BLaER1 (cell line): Measurements from ENCODE around the gene SLC6A5.

Source experiments
- H3K27ac ChIP-seq: shearing (Covaris generic); formaldehyde crosslinking; 2 replicates; pipeline ENCODE4 v1.8.1; 2022
- H3K27me3 ChIP-seq: shearing (Covaris generic); formaldehyde crosslinking; 2 replicates; pipeline ENCODE4 v1.8.1; 2022
- H3K36me3 ChIP-seq: shearing (Covaris generic); formaldehyde crosslinking; 2 replicates; pipeline ENCODE4 v1.8.1; 2022
- H3K4me1 ChIP-seq: shearing (Covaris generic); formaldehyde crosslinking; 2 replicates; pipeline ENCODE4 v1.8.1; 2022
- H3K4me2 ChIP-seq: shearing (Covaris generic); formaldehyde crosslinking; 2 replicates; pipeline ENCODE4 v1.8.1; 2022
- H3K4me3 ChIP-seq: shearing (Covaris generic); formaldehyde crosslinking; 2 replicates; pipeline ENCODE4 v1.8.1; 2022
- H3K9ac ChIP-seq: shearing (Covaris generic); formaldehyde crosslinking; 2 replicates; pipeline ENCODE4 v1.8.1; 2022
- H3K9me3 ChIP-seq: shearing (Covaris generic); formaldehyde crosslinking; 2 replicates; pipeline ENCODE4 v1.8.1; 2022
- H4K20me1 ChIP-seq: shearing (Covaris generic); formaldehyde crosslinking; 2 replicates; pipeline ENCODE4 v1.8.1; 2022
- Cebpa-rat ChIP-seq: shearing (Covaris generic); IDR thresholded peaks from 2 replicates; pipeline ENCODE4 v1.8.1; 2022

SLC6A5 gene

DNA sequence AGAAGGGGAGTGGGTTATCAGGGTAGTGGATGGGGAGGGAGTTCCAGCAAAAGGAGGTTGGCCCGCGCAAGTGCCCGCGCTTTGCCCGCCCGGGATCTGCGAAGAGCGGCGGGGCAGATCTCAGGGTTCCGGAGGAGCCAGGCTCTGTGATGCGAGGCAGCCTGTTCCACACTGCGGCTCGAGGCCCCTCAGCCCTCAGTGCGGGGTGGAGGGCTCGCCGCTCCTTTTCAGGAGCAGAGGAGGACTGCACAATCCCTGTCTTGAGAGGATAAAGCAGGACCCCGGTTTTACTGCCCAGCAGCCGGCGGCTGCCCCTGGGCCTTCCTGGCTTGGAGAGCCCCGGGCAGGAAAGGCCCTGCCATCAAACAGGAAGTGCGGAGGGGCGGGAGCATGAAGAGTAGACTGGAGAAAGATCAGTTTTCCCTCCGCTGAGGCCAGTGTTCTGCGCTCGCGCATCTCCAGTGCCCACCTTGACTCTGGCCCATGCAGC, 6.2 kb downstream of the SLC6A5 start:
- Histone ChIP-seq H3K36me3 (no peaks in the 10 kb centered on the region), H3K27me3 (peaks cover 55% of the 10 kb centered on the region), H3K9ac (no peak overlapping the region), H3K4me1 (no peaks in the 10 kb centered on the region), H3K9me3 (peaks cover 14% of the 10 kb centered on the region; the same call in 1 of the 2 replicates), H3K27ac (no peak overlapping the region), H3K4me3 (no peak overlapping the region), H4K20me1 (no peaks in the 10 kb centered on the region), H3K4me2 (no peak overlapping the region)
- TF ChIP-seq Cebpa-rat, result no peak

DNA sequence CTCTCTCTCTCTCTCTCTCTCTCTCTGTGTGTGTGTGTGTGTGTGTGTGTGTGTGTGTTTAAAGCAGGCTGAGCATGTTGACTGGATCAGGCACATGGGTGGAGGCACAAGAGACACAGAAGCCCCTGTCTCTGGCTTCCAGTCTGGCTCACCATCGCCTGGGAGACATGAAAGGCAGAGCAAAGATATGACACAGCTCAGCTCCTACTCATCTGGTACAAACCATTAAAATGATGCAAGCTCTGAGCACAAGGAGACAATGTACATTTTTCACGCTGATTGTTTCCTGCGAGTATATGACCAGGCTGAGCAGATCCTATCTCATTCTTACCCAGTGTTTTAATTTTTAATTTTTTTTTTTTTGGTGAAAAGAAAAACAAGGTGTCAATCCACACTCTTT, 9.5 kb downstream of the SLC6A5 start:
- peaks cover 5% of the 10 kb centered on the region; the same call in 1 of the 2 replicates for H3K9me3 ChIP-seq
- no peaks in the 10 kb centered on the region for H3K36me3 ChIP-seq
- no peak for TF ChIP-seq Cebpa-rat
- no peak overlapping the region for H3K9ac ChIP-seq
- no peak overlapping the region for H3K4me2 ChIP-seq
- no peak overlapping the region for H3K27ac ChIP-seq
- H3K4me1 ChIP-seq, result no peaks in the 10 kb centered on the region
- H4K20me1 ChIP-seq, result no peaks in the 10 kb centered on the region
- H3K4me3 ChIP-seq, result no peak overlapping the region
- H3K27me3 ChIP-seq, result peaks cover 22% of the 10 kb centered on the region

DNA sequence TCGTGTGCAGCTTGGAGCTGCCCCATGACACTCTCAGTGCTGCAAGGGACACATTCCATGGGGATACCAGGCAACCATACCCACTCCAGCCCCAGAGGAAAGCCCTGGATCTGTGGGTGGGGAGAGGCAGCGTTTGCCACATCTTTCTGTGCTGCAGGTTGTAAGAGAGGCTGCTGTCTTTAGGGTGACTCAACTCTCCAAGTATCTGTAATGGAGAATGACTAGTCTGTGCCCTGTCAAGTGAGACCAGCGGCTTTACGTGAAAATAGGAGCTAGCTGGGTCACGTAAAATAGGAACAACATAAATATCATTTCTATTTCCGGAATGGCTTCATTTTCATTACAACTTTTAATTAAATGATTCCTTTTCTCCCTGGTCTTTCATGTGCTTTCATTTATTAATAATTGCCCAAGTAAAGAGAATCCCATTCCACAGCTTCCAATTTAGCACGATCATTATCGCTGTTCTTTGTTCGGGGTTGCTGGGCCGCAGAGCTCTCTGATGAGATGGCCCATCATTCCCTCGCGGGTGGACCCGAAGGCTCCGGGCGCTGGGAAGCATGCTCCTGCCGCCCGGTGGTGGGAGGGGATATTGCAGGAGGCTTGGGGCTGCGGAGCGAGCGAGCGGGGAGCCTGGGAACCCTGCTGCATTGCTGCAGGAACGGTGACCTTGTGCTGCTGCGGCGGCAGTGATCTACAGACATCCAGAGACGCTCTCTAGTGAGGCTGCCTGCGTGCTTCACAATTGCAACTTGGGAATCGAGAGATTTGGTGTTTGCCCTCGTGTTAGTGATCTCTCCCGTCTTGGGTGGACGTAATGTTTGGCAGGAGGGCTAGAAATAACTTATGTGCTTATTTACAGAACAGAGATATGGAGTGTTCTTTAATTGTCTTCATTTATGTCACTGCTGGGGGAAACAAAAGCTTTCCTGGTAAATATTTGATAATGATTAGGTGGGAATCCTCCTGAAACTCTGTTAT, 10.6 kb downstream of the SLC6A5 start:
- no peaks in the 10 kb centered on the region for H3K36me3 ChIP-seq
- peaks cover 2% of the 10 kb centered on the region; the same call in 1 of the 2 replicates for H3K9me3 ChIP-seq
- H3K27ac ChIP-seq, result no peak overlapping the region
- TF ChIP-seq Cebpa-rat, result no peak
- no peak overlapping the region for H3K4me2 ChIP-seq
- H3K27me3 ChIP-seq, result peaks cover 11% of the 10 kb centered on the region
- H4K20me1 ChIP-seq, result no peaks in the 10 kb centered on the region
- no peaks in the 10 kb centered on the region for H3K4me1 ChIP-seq
- H3K4me3 ChIP-seq, result no peak overlapping the region
- no peak overlapping the region for H3K9ac ChIP-seq

DNA sequence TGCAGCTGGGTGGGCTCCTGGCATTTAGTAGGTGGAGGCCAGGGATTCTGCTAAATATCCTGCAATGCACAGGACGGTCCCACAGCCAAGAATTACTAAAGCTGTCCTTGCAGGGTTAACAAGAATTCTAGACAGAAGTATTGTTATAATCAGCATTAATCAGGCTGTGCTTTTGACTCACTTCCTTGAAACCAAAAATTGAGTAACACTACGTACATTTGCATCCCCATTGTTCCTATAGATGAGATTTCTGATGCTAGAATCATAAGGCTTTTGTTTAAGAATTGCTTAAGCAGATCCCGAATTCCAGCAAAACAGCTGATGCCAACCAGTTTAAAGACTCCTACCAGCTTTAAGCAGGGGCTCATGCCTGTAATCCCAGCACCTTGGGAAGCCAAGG, 11.4 kb downstream of the SLC6A5 start:
- H3K27ac ChIP-seq, result no peak overlapping the region
- H3K4me3 ChIP-seq, result no peak overlapping the region
- no peak for TF ChIP-seq Cebpa-rat
- H3K27me3 ChIP-seq, result peaks cover 3% of the 10 kb centered on the region; the same call in 1 of the 2 replicates
- no peaks in the 10 kb centered on the region for H3K36me3 ChIP-seq
- no peaks in the 10 kb centered on the region for H3K4me1 ChIP-seq
- no peaks in the 10 kb centered on the region for H4K20me1 ChIP-seq
- H3K9ac ChIP-seq, result no peak overlapping the region
- no peaks in the 10 kb centered on the region for H3K9me3 ChIP-seq
- H3K4me2 ChIP-seq, result no peak overlapping the region

DNA sequence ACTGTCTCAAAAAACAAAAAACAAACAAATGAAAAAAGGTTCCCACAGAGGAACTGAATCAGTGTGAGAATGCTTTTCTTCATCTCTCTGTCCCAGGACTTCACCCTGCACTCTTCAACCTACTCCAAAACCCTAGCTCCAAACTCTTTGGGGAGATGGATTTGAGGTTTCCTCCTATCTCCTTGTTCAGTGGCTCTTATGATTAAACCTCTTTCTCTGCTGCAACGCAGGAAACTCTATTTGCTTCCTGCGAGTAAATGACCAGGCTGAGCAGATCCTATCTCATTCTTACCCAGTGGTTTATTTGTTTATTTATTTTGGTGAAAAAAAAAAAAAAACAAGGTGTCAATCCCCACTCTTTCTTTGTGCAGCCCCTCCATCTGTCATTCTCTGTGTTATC, 12.0 kb downstream of the SLC6A5 start:
- no peak overlapping the region for H3K9ac ChIP-seq
- no peak overlapping the region for H3K4me2 ChIP-seq
- H3K9me3 ChIP-seq, result no peaks in the 10 kb centered on the region
- no peaks in the 10 kb centered on the region for H3K4me1 ChIP-seq
- no peak overlapping the region for H3K4me3 ChIP-seq
- no peaks in the 10 kb centered on the region for H4K20me1 ChIP-seq
- H3K27me3 ChIP-seq, result no peaks in the 10 kb centered on the region
- no peaks in the 10 kb centered on the region for H3K36me3 ChIP-seq
- no peak for TF ChIP-seq Cebpa-rat
- H3K27ac ChIP-seq, result no peak overlapping the region

DNA sequence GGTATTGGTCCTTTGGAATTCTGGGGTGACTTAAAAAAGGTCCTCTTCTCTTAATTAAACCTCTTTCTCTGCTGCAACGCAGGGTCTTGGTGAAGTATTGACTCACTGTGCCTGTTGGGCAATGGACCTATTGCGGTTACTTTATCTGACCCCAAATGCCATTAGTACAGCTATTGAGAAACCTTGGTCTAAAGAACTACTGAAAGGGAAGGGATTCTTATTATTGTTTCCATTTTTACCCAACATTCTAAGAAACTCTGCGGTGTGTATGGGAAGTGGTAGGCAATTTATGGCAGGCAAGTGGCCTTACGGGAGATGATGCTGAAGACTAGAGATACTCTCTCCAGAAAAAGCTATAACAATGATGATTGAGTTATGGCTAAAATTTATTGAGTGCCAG, 12.5 kb downstream of the SLC6A5 start:
- Histone ChIP-seq H3K9ac (no peak overlapping the region), H4K20me1 (no peaks in the 10 kb centered on the region), H3K9me3 (no peaks in the 10 kb centered on the region), H3K27me3 (no peaks in the 10 kb centered on the region), H3K36me3 (no peaks in the 10 kb centered on the region), H3K27ac (no peak overlapping the region), H3K4me3 (no peak overlapping the region), H3K4me1 (no peaks in the 10 kb centered on the region), H3K4me2 (no peak overlapping the region)
- no peak for TF ChIP-seq Cebpa-rat

DNA sequence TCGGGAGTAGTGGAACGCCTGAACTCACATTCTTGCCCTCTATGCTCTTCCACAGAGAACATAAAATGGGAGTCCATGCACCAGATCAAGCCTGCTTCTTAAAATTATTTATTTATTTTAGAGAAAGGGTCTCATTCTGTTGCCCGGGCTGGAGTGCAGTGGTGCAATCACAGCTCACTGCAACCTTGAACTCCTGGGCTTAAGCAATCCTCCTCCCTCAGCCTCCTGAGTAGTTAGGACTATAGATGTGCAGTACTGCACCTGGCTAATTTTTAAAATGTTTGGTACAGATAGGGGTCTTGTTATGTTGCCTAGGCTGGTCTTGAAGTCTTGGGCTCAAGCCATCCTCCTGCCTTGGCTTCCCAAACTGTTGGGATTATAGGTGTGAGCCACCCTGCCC, 13.0 kb downstream of the SLC6A5 start:
- no peak overlapping the region for H3K27ac ChIP-seq
- no peak for TF ChIP-seq Cebpa-rat
- H4K20me1 ChIP-seq, result no peaks in the 10 kb centered on the region
- H3K36me3 ChIP-seq, result no peaks in the 10 kb centered on the region
- H3K9ac ChIP-seq, result no peak overlapping the region
- H3K9me3 ChIP-seq, result no peaks in the 10 kb centered on the region
- no peak overlapping the region for H3K4me3 ChIP-seq
- no peaks in the 10 kb centered on the region for H3K4me1 ChIP-seq
- no peaks in the 10 kb centered on the region for H3K27me3 ChIP-seq
- H3K4me2 ChIP-seq, result no peak overlapping the region

DNA sequence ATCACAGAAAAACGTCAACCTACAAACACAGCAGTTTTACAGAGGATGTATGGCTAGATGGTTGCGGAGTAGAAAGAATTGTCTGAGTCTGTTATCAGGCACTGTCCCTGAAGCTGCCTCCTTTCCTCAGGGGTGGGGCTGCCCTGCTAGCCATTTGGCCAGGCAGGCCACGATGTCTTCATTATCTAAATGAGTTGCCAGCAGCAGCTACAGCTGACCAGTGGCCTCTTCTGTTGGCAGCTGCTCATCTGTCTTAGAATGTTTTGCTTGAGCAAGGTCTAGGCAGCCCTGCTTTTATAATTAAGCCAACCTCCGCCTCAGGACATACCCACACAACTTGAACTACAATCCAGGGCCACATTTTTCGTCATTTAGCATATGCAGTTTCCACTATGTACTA, 17.5 kb downstream of the SLC6A5 start:
- H3K4me1 ChIP-seq, result no peaks in the 10 kb centered on the region
- no peak overlapping the region for H3K4me3 ChIP-seq
- H3K27ac ChIP-seq, result no peak overlapping the region
- H3K27me3 ChIP-seq, result no peaks in the 10 kb centered on the region
- no peak overlapping the region for H3K4me2 ChIP-seq
- no peak for TF ChIP-seq Cebpa-rat
- no peak overlapping the region for H3K9ac ChIP-seq
- H4K20me1 ChIP-seq, result no peaks in the 10 kb centered on the region
- no peaks in the 10 kb centered on the region for H3K36me3 ChIP-seq
- no peaks in the 10 kb centered on the region for H3K9me3 ChIP-seq

DNA sequence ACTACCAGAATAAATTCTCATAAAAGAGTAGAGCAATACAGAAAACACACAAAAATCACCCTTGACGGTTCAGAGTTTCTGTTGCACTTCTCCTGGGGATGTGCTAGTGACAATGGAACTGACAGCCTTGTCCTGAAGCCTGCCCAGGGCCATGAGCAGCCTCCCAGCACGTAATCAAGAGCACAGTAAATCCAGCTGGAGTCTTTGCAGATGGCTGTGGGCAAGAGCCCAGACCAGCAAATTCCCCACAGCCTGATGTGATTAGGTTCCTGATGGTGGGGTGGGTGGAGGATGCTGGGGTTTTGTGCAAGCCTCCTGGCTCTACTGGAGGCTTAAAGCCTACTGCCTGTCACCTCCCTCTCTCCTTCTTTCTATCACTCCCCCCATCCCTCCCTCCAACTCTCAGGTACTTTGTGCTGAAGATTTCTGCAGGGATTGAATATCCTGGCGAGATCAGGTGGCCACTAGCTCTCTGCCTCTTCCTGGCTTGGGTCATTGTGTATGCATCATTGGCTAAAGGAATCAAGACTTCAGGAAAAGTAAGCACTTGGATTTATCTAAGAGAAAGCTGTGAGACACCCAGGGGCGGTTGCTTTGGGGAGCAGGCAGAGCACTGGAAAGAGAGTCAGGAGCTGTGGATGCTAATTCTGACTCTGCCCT, 18.1 kb downstream of the SLC6A5 start:
- H3K36me3 ChIP-seq, result no peaks in the 10 kb centered on the region
- no peak for TF ChIP-seq Cebpa-rat
- no peaks in the 10 kb centered on the region for H4K20me1 ChIP-seq
- no peaks in the 10 kb centered on the region for H3K27me3 ChIP-seq
- no peak overlapping the region for H3K9ac ChIP-seq
- no peak overlapping the region for H3K4me3 ChIP-seq
- no peaks in the 10 kb centered on the region for H3K9me3 ChIP-seq
- H3K4me1 ChIP-seq, result no peaks in the 10 kb centered on the region
- H3K4me2 ChIP-seq, result no peak overlapping the region
- no peak overlapping the region for H3K27ac ChIP-seq

DNA sequence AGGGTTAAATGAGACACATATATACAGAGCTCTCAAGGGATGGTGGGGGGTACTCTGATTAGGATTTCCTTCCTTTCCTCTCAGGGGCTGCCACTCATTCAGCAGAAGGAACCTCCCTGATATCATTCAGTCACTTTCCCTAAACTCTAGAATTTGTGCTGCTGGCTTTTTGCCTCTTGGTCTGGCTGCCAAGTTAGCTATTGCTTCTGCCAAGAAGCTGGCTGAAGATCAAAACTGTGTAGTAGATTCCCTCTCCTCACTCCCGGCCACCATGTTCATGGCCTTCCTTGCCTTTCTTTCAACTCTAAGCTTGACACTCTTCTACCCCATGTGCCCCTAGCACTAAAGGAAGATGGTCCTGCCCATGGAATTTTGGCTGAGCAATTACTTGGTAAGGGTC, 18.7 kb downstream of the SLC6A5 start:
- H4K20me1 ChIP-seq, result no peaks in the 10 kb centered on the region
- no peaks in the 10 kb centered on the region for H3K36me3 ChIP-seq
- H3K27ac ChIP-seq, result no peak overlapping the region
- H3K9me3 ChIP-seq, result no peaks in the 10 kb centered on the region
- H3K27me3 ChIP-seq, result no peaks in the 10 kb centered on the region
- no peak overlapping the region for H3K9ac ChIP-seq
- no peak overlapping the region for H3K4me3 ChIP-seq
- H3K4me1 ChIP-seq, result no peaks in the 10 kb centered on the region
- H3K4me2 ChIP-seq, result no peak overlapping the region
- no peak for TF ChIP-seq Cebpa-rat
